HG03520 (cell line): ENCODE measurements around the gene CFAP97D1.

ENCODE experiments used
- ATAC-seq: cut with Tn5 transposase; IDR thresholded peaks from one replicate; pipeline ENCODE4 v1.9.1; 2021; ENCODE audit warnings: mild to moderate bottlenecking, moderate library complexity; ENCODE audit not compliant: unreplicated experiment

Gene CFAP97D1

DNA sequence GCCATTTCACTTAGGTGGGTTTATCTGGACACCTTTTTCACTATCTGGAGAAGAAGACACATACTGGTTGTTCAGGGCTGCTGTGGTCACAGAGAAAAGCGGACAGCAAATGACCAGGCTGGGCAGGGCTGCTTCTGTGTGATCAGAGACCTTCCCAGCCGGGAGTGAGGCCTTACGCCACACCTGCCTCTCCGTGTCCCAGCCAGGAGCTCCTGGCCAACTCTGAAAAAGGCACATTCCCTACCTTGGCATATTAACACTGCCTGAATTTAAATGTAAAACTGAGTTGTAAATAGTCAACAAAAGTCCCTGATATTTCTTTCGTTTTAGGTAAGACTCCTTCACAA is 12.5 kb upstream of the CFAP97D1 start:
- no peak for ATAC-seq

DNA sequence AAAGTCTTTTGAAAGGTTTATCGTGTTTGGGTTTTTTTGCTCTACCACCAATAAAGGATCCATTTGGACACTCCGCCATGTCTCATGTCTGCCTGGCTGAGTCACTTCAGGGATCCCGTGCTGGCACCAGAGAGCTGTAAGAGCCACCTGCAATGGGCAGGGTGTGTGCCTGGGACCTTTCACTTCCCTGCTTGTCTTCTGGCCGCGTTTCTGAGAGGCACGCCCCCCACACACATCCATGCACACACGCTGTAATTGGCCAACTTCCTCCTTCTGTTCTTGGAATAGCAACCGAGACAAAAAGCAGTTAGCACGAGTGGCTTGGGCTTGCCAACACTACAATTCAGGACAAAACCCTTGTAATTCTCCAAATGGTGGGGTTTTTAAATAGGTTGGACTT is 11.9 kb upstream of the CFAP97D1 start:
- ATAC-seq = no peak

GRCh38 chr17:43768943-43769342 is 11.3 kb upstream of the CFAP97D1 start:
- no peak for ATAC-seq

DNA sequence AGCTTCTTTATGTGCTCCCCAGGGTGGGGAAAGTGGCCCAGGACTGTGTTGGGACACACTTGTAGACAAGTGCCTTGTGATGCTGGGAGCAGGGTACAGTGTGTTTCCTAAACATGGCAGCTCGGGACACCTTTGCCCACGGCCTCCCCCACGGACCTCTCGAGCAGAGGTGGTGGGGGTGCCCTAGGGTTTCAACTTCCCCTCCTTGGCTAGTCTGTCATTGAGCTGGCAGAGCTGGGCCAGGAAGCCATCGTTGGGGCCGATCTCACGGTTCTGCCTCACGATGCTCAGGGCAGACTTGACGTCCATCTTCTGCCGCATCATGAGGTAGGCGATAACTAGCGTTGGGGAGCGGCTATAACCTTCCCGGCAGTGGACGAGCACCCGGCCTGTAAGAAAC is 10.8 kb upstream of the CFAP97D1 start:
- no peak for ATAC-seq

DNA sequence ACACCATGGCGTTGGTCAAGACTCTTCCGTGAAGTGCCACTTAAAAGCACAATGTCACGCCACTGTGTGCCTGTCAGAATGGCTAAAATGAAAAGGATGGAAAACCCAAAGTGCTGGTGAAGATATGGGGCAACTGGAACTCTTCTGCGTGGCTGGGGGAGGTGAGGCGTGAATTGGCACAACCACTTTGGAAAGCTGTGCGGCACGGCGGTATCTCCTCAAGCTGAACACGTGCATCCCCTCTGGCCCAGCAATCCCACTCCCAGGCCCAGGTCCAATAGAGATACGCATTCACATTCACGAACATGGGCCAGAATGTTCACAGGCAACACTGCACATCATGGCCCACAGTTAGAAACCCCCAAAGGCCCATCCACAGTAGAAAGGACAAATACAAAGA is 10.4 kb upstream of the CFAP97D1 start:
- no peak for ATAC-seq

DNA sequence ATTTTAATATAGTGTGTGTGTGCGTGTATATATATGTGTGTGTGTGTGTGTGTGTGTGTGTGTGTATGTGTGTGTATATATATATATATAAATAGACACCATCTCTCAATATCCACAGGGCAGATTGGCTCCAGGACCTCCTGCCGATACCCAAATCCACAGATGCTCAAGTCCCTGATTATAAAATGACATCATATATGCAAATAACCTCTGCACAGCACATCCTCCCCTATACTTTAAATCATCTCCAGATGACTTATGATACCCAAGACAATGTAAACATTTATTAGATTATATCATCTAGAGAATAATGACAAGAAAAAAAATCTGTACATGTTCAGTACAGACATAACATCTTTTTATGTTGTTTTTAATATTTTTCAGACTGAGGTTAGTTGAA is 9.3 kb upstream of the CFAP97D1 start:
- ATAC-seq = no peak

DNA sequence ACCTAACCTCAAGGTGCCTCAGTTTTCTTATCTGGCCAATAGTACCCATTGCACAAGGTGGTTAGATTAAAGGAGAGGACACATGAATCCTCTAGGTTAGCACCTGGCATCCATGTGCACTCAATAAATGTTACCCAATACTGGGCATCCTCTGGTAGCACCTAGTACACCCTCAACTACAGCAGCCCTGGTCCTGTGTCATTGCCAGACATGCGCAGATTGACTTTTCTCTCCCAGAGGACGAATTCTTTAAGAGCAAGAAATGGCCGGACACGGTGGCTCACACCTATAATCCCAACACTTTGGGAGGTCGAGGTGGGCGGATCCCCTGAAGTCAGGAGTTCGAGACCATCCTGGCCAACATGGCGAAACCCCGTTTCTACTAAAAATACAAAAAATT is 8.8 kb upstream of the CFAP97D1 start:
- ATAC-seq = no peak

DNA sequence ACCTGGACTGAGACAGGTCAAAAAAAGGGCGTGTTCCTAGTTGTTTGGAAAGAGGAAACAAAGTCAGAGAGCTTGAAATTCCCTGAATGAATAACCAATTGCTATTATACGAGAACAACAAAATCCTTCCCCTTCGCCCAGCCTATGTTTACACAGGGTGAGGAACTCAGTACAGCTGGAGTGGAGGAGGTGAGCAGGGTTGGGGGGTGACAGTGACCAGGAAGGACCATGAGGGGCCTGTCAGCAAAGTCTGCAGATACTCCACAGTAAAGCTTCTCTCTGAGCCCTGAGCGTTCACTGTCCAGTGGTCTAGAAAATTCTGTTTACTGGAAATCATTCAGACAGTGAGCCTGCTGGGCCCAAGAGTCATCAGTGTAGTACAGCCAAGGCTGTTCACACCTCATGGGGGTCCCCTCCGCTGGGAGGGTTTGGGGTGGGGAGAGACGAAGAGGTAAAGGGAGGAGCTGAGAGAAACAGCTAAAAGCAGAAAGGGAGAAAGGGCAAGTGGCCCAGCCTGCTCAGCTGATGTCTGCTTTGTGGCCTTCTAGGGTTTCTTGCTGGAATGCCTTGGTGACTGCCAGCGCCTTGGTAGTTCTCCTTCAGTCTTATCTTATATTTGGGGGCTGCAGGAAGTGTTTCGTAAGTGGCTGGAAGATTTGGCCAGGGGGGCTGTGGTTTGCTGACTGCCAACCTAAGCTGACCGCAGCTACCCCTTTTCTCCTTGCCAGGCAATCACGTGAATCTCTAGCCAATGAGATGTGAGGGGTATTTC is 7.2 kb upstream of the CFAP97D1 start:
- ATAC-seq = no peak

- no peak for ATAC-seq
Observed at GRCh38 chr17:43774304-43775250, 5.7 kb upstream of the CFAP97D1 start.

DNA sequence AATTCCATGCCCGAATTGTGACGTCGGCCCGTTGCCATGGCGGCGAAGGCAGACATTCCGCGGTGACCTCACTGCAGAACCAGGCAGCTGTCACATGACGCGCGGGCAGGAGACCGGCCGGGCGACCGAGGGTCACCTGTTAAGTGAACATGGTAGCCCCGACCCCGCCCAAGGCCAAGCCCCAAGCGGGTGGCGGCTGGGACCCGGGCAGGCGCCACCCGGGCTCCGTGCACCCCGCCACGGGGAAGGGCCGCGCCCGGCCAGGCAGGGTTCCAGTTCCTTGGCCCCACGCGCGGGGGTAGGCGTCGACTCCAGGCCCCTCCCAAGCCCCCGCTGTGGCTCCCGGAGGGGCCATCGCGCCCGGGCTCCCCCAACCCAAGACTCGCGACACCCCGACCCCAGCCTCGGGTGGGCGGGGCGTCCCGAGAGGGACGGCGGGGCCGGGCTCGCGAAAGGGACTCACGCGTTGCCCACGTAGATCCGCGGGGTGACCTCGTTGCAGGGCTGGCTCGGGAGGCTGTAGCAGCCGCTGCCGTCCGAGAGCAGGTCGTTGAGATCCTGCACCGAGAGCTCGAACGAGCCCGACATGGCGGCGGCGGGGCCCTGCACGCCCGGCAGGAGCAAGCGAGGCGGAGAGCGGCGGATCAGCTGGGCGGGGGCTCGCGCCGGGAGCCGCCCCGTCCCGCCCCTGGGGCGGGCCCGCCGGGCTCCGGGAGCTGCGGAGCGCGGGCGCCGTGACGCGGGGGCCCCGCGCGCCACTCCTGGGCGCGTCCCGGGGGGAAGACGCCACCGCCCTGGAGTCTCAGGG is 1.7 kb upstream of the CFAP97D1 start, which contains the start of gene DUSP3:
DUSP3 (minus strand) TSS at position 641 of the 808 bp plus-strand sequence; CDS start at position 588, 53 bp downstream.
- ATAC-seq = peak; percentile 86

GRCh38 chr17:43779145-43780125 is 800 bp upstream of the CFAP97D1 start:
- ATAC-seq = no peak

GRCh38 chr17:43782913-43783680 is 2.9 kb downstream of the CFAP97D1 start:
- no peak for ATAC-seq

GRCh38 chr17:43784068-43784467 is 3.8 kb downstream of the CFAP97D1 start:
- no peak for ATAC-seq

- ATAC-seq = no peak
Observed at GRCh38 chr17:43784628-43785101, 4.4 kb downstream of the CFAP97D1 start.

- no peak for ATAC-seq
Observed at GRCh38 chr17:43787728-43788127, 7.5 kb downstream of the CFAP97D1 start.

DNA sequence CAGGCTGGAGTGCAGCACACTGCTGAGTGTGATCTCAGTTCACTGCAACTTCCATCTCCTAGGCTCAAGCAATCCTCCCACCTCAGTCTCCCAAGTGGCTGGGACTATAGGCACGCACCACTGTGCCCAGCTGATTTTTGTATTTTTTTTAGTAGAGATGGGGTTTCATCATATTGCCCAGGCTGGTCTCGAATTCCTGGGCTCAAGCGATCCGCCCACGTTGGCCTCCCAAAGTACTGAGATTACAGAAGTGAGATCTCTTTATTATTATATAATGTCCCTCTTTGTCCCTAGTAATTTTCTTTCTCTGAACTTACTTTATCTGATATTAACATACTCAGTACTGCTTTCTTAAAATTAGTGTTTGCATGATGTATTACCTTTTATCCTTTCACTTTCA is 8.3 kb downstream of the CFAP97D1 start:
- ATAC-seq = no peak

GRCh38 chr17:43789482-43789881 is 9.2 kb downstream of the CFAP97D1 start:
- ATAC-seq = no peak

DNA sequence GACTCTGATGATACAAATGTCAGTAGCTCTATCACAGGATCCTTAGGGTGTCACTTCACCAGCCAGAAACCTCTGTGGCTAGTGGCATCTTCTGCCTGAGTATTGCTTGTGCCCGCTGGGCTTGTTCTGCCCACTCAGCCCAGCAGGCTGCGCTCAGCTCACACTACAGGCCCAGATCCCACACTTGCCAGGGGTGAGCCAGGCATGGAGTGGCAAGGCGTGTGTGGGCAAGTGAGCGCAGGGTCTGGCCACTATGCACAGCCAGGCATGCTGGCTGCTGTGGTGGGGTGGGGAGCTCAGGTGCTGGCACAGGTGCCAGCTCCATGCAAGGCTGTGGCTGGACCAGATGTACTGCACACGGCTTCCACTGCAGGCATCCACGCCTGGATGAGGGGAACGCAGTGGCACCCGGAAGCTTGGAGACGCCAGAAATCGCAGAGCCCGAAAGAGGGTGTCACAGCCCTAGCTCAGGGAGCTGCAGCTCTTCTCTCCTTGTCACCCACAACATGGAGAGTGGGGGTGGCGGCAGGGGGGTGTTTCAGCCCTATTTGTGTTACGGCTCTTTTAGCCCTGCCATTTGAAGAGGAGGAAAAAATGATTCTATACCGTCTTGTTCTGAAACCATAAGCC is 10.2 kb downstream of the CFAP97D1 start:
- no peak for ATAC-seq

DNA sequence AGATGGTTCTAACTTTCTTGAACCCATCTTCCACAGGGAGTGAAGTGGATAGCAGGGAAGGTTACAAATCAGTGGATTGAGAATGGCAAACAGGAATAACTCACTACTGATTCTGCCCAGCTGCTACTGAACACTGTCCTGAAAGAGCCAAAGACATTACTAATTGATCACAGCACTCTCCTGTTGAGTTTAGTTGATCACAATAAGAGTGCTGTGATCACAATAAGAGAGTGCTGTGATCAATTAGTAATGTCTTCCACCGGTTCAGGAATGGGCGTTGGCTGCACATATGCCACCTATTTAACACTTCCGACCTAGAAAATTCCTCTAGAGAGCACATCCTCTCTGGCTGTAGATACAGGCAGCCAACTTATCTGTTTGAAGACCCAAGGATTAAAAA is 11.4 kb downstream of the CFAP97D1 start:
- no peak for ATAC-seq
